ENCODE data around the gene ATP1B3. TPM values are rescaled to one million over a fixed set of nuclear protein-coding genes. Genes with fewer than 3 reads are reported as not detected.
"Not testable (repeated sequence)": the region's sequence is repeated elsewhere in the genome, so short reads cannot be mapped to it uniquely, and the experiment has no call there.

The ATP1B3 gene
- total and polyA plus RNA-seq, 12 donors, result 21.7 to 118 (median 39.5) TPM

DNA sequence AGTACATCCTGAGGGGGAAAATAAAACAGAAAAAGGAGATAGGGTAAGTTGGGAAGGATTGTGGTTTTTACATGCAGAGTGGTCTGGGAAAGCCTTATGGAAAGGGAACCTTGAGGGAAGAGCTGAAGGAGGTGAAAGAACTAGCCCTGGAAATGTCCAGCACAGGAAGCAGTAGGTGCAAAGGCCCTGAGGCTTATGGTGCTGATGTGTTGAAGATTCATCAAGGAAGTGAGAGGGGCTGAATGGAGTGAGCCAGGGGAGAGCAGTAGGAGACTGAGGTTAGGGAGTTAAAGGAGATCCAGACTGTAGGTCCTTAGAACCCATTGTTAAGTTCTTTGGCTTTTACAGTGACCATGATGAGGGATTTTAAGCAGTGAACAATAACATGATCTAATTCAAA is 33.0 kb downstream of the ATP1B3 start:
- TF ChIP-seq, protein P1, sequence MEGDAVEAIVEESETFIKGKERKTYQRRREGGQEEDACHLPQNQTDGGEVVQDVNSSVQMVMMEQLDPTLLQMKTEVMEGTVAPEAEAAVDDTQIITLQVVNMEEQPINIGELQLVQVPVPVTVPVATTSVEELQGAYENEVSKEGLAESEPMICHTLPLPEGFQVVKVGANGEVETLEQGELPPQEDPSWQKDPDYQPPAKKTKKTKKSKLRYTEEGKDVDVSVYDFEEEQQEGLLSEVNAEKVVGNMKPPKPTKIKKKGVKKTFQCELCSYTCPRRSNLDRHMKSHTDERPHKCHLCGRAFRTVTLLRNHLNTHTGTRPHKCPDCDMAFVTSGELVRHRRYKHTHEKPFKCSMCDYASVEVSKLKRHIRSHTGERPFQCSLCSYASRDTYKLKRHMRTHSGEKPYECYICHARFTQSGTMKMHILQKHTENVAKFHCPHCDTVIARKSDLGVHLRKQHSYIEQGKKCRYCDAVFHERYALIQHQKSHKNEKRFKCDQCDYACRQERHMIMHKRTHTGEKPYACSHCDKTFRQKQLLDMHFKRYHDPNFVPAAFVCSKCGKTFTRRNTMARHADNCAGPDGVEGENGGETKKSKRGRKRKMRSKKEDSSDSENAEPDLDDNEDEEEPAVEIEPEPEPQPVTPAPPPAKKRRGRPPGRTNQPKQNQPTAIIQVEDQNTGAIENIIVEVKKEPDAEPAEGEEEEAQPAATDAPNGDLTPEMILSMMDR (IDR thresholded peaks at IDR 0.05), result no peak
- Histone ChIP-seq H3K27me3 (no peaks in the 10 kb centered on the region), H3K27ac (no peak overlapping the region), H3K9me3 (no peaks in the 10 kb centered on the region), H3K36me3 (peaks cover 0 to 89% (median 17%) of the 10 kb centered on the region in 9 donors), H3K4me1 (no peaks in the 10 kb centered on the region), H3K4me3 (no peak overlapping the region)
- no peak for ATAC-seq
- no peak for DNase-seq
- intact Hi-C loops (cut with DNase I), result no loop called here

DNA sequence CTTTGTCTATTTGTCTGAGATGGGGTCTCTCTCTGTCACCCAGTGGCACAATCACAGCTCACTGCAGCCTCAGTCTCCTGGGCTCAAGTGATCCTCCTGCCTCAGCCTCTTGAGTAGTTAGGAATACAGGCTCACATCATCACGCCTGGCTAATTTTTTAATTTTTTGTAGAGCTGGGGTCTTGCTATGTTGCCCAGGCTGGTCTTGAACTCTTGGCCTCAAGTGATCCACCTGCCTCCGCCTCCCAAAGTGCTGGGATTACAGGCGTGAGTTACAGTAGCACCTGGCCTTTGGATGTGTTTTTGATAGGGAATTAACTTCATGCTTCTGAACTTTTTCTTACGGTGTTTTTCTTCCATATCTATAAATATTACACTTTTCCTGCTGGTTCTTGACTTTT is 33.5 kb downstream of the ATP1B3 start:
- H3K36me3 ChIP-seq, result peaks cover 0 to 89% (median 17%) of the 10 kb centered on the region in 9 donors
- H3K4me1 ChIP-seq, H3K4me3 ChIP-seq, H3K27ac ChIP-seq, H3K9me3 ChIP-seq, H3K27me3 ChIP-seq, DNase-seq, ATAC-seq: not testable (repeated sequence)
- intact Hi-C loops (cut with DNase I), result loop anchor here in 7 of 10 donors (5.0 to 10.0 kb wide), 6 partner anchors 128 to 335 kb away; partner anchors contain the start of gene RNF7 (in 3 of the 7)
- WGBS, 2 donors, result 97 to 100% methylated on average over 4 of the region's 4 CpGs

DNA sequence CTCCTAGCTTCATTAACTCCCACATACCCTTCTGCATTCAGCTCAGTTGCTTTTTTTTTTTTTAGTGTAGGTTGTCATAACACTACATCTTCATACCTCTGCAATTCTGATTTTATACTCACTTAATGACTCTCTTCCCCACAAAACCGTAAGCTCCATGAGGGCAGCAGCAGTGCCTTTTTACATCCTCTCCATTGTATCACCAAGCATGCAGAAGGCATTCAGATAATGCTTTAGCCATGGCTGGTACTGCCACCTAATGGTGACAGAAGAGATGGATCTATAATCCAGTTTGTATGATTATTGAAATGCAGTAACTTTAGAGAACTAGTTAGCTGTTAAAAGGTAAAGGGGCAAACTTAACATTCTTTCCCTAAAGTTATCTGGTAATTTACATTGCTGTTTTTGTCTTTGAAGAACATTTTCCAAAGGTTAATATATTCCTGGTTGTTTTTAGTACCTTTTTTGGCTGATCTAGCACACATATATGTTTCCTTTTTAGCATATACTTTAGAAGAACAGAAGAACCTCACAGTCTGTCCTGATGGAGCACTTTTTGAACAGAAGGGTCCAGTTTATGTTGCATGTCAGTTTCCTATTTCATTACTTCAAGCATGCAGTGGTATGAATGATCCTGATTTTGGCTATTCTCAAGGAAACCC is 36.8 kb downstream of the ATP1B3 start:
- H3K9me3 ChIP-seq, result no peaks in the 10 kb centered on the region
- TF ChIP-seq, protein P1 (IDR thresholded peaks at IDR 0.05), result peak; percentile 44 to 84 (median 72)
- peaks cover 0 to 92% (median 13%) of the 10 kb centered on the region in 9 donors for H3K36me3 ChIP-seq
- WGBS, 2 donors, result 27 to 35% methylated on average over 1 of the region's 1 CpG
- no peak overlapping the region for H3K4me3 ChIP-seq
- H3K27ac ChIP-seq, result no peak overlapping the region
- H3K27me3 ChIP-seq, result no peaks in the 10 kb centered on the region
- no peaks in the 10 kb centered on the region for H3K4me1 ChIP-seq
- ATAC-seq (peak in 6 of 8 donors; percentile 61 to 72 (median 64)), DNase-seq (peak in 1 of 2 donors; percentile 53)
- intact Hi-C loops (cut with DNase I), result loop anchor here in 9 of 10 donors (1.0 to 10.0 kb wide), 11 partner anchors 131 to 338 kb away; partner anchors contain the start of gene RNF7 (in 5 of the 9)

DNA sequence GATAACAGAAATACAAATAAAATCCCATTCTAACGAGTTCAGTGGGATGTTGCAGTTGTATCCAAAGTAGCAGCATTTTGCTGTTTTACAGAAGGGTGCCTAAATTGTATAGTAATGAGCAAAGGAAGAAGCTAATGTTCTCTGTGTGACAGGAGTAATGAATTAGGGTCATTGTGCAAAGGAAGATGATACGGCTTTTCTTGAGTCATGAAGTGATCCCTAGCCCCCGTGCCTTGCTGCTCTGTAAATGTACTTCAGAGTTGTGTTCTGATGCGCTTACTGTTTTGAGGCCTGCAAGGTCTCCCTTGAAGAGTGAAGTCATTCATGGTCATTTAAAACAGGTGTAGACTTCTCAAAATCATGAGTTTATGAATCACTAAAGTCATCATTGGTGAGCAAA is 37.9 kb downstream of the ATP1B3 start:
- intact Hi-C loops (cut with DNase I), result loop anchor here in 7 of 10 donors (5.0 to 10.0 kb wide), 6 partner anchors 132 to 340 kb away; partner anchors contain the start of gene RNF7 (in 3 of the 7)
- Histone ChIP-seq H3K27ac (no peak overlapping the region), H3K27me3 (no peaks in the 10 kb centered on the region), H3K36me3 (peaks cover 0 to 89% (median 9%) of the 10 kb centered on the region in 9 donors), H3K9me3 (no peaks in the 10 kb centered on the region), H3K4me1 (no peaks in the 10 kb centered on the region), H3K4me3 (no peak overlapping the region)
- DNase-seq, result no peak
- WGBS, 2 donors, result 95 to 96% methylated on average over 4 of the region's 4 CpGs
- ATAC-seq, result no peak
- TF ChIP-seq, protein P1 (IDR thresholded peaks at IDR 0.05), result no peak

DNA sequence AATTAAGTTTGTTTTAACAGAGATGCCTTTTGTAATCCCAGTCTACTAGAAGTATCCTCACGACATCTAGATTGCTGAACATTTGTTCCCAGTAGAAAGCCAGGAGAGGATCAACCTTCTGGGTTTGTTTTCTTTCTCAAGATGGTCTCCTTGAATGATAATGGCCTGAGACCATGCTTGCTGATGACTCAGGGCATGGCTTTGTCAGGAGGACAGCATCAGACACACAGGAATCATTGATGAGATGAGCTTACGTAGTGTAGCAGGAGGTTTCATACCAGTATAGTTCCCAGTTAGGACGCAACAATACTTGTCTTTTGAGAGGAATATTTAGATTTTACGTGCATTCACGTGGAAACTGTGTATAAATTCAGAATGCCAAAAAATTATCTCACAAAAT is 38.6 kb downstream of the ATP1B3 start:
- no peak overlapping the region for H3K27ac ChIP-seq
- TF ChIP-seq, protein P1 (IDR thresholded peaks at IDR 0.05), result no peak
- H3K36me3 ChIP-seq, result peaks cover 0 to 89% (median 6%) of the 10 kb centered on the region in 9 donors
- H3K4me3 ChIP-seq, result no peak overlapping the region
- no peak for ATAC-seq
- 96% methylated on average over 5 of the region's 5 CpGs for WGBS, 2 donors
- DNase-seq, result no peak
- no peaks in the 10 kb centered on the region for H3K27me3 ChIP-seq
- intact Hi-C loops (cut with DNase I), result loop anchor here in 6 of 10 donors (10.0 kb wide), 4 partner anchors 170 to 340 kb away; partner anchors contain the start of gene RNF7 (in 3 of the 6)
- H3K9me3 ChIP-seq, result no peaks in the 10 kb centered on the region
- no peaks in the 10 kb centered on the region for H3K4me1 ChIP-seq

All from heart right ventricle (tissue), 16 donors.